Gastroesophageal sphincter (tissue), 3 donors: Measurements from ENCODE around the gene GTF2IRD1.

Experiments
- EP300 ChIP-seq: sonication (generic); formaldehyde crosslinking; IDR thresholded peaks from one replicate; pipeline ENCODE4 v1.6.1; 2017; ENCODE audit warnings: antibody characterized with exemption, mild to moderate bottlenecking
- TF ChIP-seq, protein P1 (sequence below), 4 experiments: fragments of 200-600 bp in 2 of 4; fragments of 450-650 bp in 2 of 4; sonication (generic) in 1 of 4; IDR thresholded peaks; one replicate each; pipeline ENCODE4 v1.5.1; 2017 to 2019; ENCODE audit warnings: antibody characterized with exemption in 4 of 4, mild to moderate bottlenecking in 2 of 4, moderate library complexity in 2 of 4

DNA sequence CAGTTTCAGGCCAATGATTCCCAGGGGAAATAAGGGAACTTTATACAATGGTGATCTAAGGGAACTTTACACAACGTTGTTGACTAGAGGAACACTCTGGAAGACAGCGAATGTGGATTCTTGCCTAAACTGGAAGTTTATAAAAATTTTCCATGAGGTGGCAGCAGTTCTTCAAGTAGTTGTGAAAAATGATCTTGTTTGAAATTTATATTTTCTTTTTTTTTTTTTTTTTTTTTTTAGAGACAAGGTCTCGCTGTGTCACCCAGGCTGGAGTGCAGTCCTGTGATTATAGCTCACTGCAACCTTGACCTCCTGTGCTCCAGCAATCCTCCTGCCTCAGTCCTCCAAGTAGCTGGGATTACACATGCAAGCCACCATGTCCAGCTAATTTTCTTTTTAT, 171.7 kb downstream of the GTF2IRD1 start:
- no peak for TF ChIP-seq EP300
- TF ChIP-seq, protein P1, sequence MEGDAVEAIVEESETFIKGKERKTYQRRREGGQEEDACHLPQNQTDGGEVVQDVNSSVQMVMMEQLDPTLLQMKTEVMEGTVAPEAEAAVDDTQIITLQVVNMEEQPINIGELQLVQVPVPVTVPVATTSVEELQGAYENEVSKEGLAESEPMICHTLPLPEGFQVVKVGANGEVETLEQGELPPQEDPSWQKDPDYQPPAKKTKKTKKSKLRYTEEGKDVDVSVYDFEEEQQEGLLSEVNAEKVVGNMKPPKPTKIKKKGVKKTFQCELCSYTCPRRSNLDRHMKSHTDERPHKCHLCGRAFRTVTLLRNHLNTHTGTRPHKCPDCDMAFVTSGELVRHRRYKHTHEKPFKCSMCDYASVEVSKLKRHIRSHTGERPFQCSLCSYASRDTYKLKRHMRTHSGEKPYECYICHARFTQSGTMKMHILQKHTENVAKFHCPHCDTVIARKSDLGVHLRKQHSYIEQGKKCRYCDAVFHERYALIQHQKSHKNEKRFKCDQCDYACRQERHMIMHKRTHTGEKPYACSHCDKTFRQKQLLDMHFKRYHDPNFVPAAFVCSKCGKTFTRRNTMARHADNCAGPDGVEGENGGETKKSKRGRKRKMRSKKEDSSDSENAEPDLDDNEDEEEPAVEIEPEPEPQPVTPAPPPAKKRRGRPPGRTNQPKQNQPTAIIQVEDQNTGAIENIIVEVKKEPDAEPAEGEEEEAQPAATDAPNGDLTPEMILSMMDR (IDR thresholded peaks at IDR 0.05) = peak in 2 of 4 experiments; percentile 20 to 36
